ENCODE data around the gene KSR1.

GRCh38 chr17:27542841-27543463, 86.7 kb downstream of the KSR1 start:
- no peak for TF ChIP-seq POLR2A (IDR thresholded peaks at IDR 0.05)
- no peak for TF ChIP-seq CTCF (IDR thresholded peaks at IDR 0.05)

Data from breast epithelium (tissue), 3 donors.